Mesangial cell (primary cell): ENCODE measurements around the gene GPR171. TPM values are rescaled to one million over a fixed set of nuclear protein-coding genes. Genes with fewer than 3 reads are reported as not detected.

Experiments
- total RNA-seq: library from RNA; depleted of rRNA; stranded (reverse); fragments of >200 nt; gene quantifications from 2 replicates; pipeline ENCODE4 v1.2.3, GENCODE V29; 2015

GPR171 gene
- total RNA-seq = not detected in 2 replicates

GRCh38 chr3:151203051-151203420, at the start of gene GPR171:
Gene GPR171, minus strand, starts transcription at chr3:151203216. Its CDS starts 3,830 bp downstream, at chr3:151199386.

Other genes starting within 250 kb of the GPR171 start
- gene CLRN1, start 230.5 kb downstream of the GPR171 start, total RNA-seq = not detected in 2 replicates
- gene MED12L, start 117.6 kb downstream of the GPR171 start, total RNA-seq = 0.49 and 0.63 TPM in 2 replicates
- not detected in 2 replicates for gene P2RY14, start 75.3 kb upstream of the GPR171 start, total RNA-seq
- 0.49 and 0.51 TPM in 2 replicates for gene GPR87, start 113.6 kb upstream of the GPR171 start, total RNA-seq
- not detected in 2 replicates for gene P2RY13, start 126.3 kb upstream of the GPR171 start, total RNA-seq
- not detected in 2 replicates for gene P2RY12, start 181.5 kb upstream of the GPR171 start, total RNA-seq